HCT116 (cell line): Measurements from ENCODE around the gene MRPL39. TPM values are rescaled to one million over a fixed set of nuclear protein-coding genes. Genes with fewer than 3 reads are reported as not detected.

Source experiments
- ATAC-seq: fragments of 200-7000 bp; cut with Tn5 transposase; 2 replicates; pipeline ENCODE4 v1.9.1; 2020; ENCODE audit warnings: mild to moderate bottlenecking, moderate library complexity
- BruUV-seq: library from RNA; stranded (reverse); fragments of 400-500 nt; replicated peaks from 2 replicates; lab custom pipeline; 2021; lab: Mats Ljungman, UMichigan
- CTCF ChIA-PET: fragments of 300-600 bp; sonication (Branson Sonifier 250); formaldehyde crosslinking; loops from one replicate; lab custom pipeline; 2021; ENCODE audit warnings: antibody characterized with exemption; lab: Charles Lee
- POLR2A ChIA-PET: fragments of 300-600, 350-600 bp; sonication (Branson Sonifier 250); formaldehyde crosslinking; loops from one replicate; lab custom pipeline; 2021; ENCODE audit warnings: antibody characterized with exemption; lab: Charles Lee
- RAD21 ChIA-PET, 2 experiments: fragments of 300-600 bp; sonication (Branson Sonifier 250); formaldehyde crosslinking; loops; one replicate each; lab custom pipeline; 2023; ENCODE audit warnings: low total read pairs in 2 of 2; ENCODE audit not compliant: uncharacterized antibody in 2 of 2, unreplicated experiment in 2 of 2, low non-redundant PET in 1 of 2; lab: Charles Lee
- DNase-seq: peaks from one replicate; pipeline ENCODE4 v3.0.0-alpha.2; 2010; ENCODE audit warnings: low read depth, low spot score
- H2AFZ ChIP-seq: fragments of 200-600 bp; shearing (Covaris generic), sonication (generic); 2 replicates; pipeline ENCODE4 v1.6.1; 2017; ENCODE audit warnings: low read depth, mixed run types, mixed read lengths, antibody characterized with exemption, low read length; ENCODE audit not compliant: poor library complexity, severe bottlenecking
- H3K27ac ChIP-seq: 2 replicates; pipeline ENCODE4 v1.5.1; 2012; ENCODE audit warnings: low read depth, low read length
- H3K27me3 ChIP-seq: fragments of 200-600 bp; sonication (generic); 2 replicates; pipeline ENCODE4 v1.6.1; 2016; ENCODE audit warnings: mixed run types, low read length, mixed read lengths; ENCODE audit not compliant: insufficient read depth
- H3K36me3 ChIP-seq, 2 experiments: fragments of 200-500 bp in 1 of 2; fragments of 200-600 bp in 1 of 2; sonication (Bioruptor generic) in 1 of 2; sonication (generic) in 1 of 2; 2 replicates each; pipeline versions ENCODE4 v1.5.1 to v1.6.1; 2014 to 2016; ENCODE audit warnings: low read length in 2 of 2, inconsistent platforms in 1 of 2, mixed read lengths in 1 of 2, mixed run types in 1 of 2; ENCODE audit not compliant: insufficient read depth in 2 of 2, control insufficient read depth in 1 of 2
- H3K4me1 ChIP-seq, 2 experiments: fragments of 200-600 bp in 1 of 2; sonication (generic) in 1 of 2; 2 replicates each; pipeline versions ENCODE4 v1.5.1 to v1.6.1; 2012 to 2017; ENCODE audit warnings: low read length in 2 of 2, inconsistent platforms in 1 of 2, mild to moderate bottlenecking in 1 of 2, mixed read lengths in 1 of 2, mixed run types in 1 of 2, moderate library complexity in 1 of 2; ENCODE audit not compliant: insufficient read depth in 2 of 2, control insufficient read depth in 1 of 2
- H3K4me2 ChIP-seq: fragments of 200-600 bp; sonication (generic); 2 replicates; pipeline ENCODE4 v1.6.1; 2017; ENCODE audit warnings: mixed run types, low read length, mixed read lengths
- H3K4me3 ChIP-seq, 2 experiments: fragments of 200-600 bp in 1 of 2; sonication (generic) in 1 of 2; replicated peaks in 1 of 2; 2 replicates each; pipeline ENCODE4 v1.5.1; 2011 to 2016; ENCODE audit warnings: low read length in 2 of 2, control low read depth in 1 of 2, low read depth in 1 of 2, mild to moderate bottlenecking in 1 of 2, mixed read lengths in 1 of 2, mixed run types in 1 of 2
- H3K79me2 ChIP-seq: fragments of 200-600 bp; sonication (generic); 2 replicates; pipeline ENCODE4 v1.6.1; 2017; ENCODE audit warnings: mild to moderate bottlenecking, mixed run types, low read length, moderate library complexity, mixed read lengths; ENCODE audit not compliant: insufficient read depth
- H3K9ac ChIP-seq: fragments of 200-600 bp; sonication (generic); 2 replicates; pipeline ENCODE4 v1.6.1; 2016; ENCODE audit warnings: low read length, mixed read lengths
- H3K9me2 ChIP-seq: fragments of 200-600 bp; sonication (generic), shearing (Covaris generic); 2 replicates; pipeline ENCODE4 v1.6.1; 2017; ENCODE audit warnings: mixed run types, mild to moderate bottlenecking, moderate library complexity; ENCODE audit not compliant: insufficient read depth
- H3K9me3 ChIP-seq, 2 experiments: fragments of 200-500 bp in 1 of 2; fragments of 200-600 bp in 1 of 2; sonication (Bioruptor generic) in 1 of 2; sonication (generic) in 1 of 2; 2 replicates each; pipeline ENCODE4 v1.6.1; 2014 to 2017; ENCODE audit warnings: low read length in 2 of 2, mixed read lengths in 2 of 2, inconsistent platforms in 1 of 2, low read depth in 1 of 2, mild to moderate bottlenecking in 1 of 2, mixed run types in 1 of 2, moderate library complexity in 1 of 2; ENCODE audit not compliant: control insufficient read depth in 1 of 2, insufficient read depth in 1 of 2
- H4K20me1 ChIP-seq: fragments of 200-600 bp; sonication (generic), shearing (Covaris generic); 2 replicates; pipeline ENCODE4 v1.6.1; 2017; ENCODE audit warnings: mixed run types, mild to moderate bottlenecking, moderate library complexity; ENCODE audit not compliant: insufficient read depth
- EGR1 ChIP-seq: IDR thresholded peaks from 2 replicates; pipeline ENCODE4 v1.6.1; 2012; ENCODE audit warnings: low read depth
- FOSL1 ChIP-seq: IDR thresholded peaks from 2 replicates; pipeline ENCODE4 v1.6.1; 2012; ENCODE audit warnings: low read depth
- JUND ChIP-seq: IDR thresholded peaks from 2 replicates; pipeline ENCODE4 v1.6.1; 2012
- MAX ChIP-seq: IDR thresholded peaks from 2 replicates; pipeline ENCODE4 v1.6.1; 2012
- POLR2AphosphoS5 ChIP-seq: IDR thresholded peaks from 2 replicates; pipeline ENCODE4 v1.6.1; 2011; ENCODE audit warnings: mild to moderate bottlenecking, low read depth, low read length, moderate library complexity
- RAD21 ChIP-seq: IDR thresholded peaks from 2 replicates; pipeline ENCODE4 v1.6.1; 2012; ENCODE audit warnings: low read depth, mild to moderate bottlenecking
- SP1 ChIP-seq: IDR thresholded peaks from 2 replicates; pipeline ENCODE4 v1.6.1; 2012; ENCODE audit warnings: low read depth
- SRF ChIP-seq: IDR thresholded peaks from 2 replicates; pipeline ENCODE4 v1.6.1; 2012; ENCODE audit warnings: low read depth
- ZBTB33 ChIP-seq: IDR thresholded peaks from 2 replicates; pipeline ENCODE4 v1.6.1; 2011; ENCODE audit warnings: mild to moderate bottlenecking, low read length, moderate library complexity; ENCODE audit not compliant: insufficient replicate concordance; ENCODE audit errors: extremely low read depth
- intact Hi-C: fragments of 100-400 bp; cut with micrococcal nuclease; formaldehyde crosslinking; loops from 2 replicates; pipeline ENCODE4 v1.10.0; 2022
- total RNA-seq: library from RNA; stranded (reverse); gene quantifications from one replicate; pipeline ENCODE4 v1.2.1, GENCODE V29; 2021; ENCODE audit not compliant: unreplicated experiment

The MRPL39 gene
- total RNA-seq, 1 experiment from 2014 or later = 41.1 TPM

GRCh38 chr21:25579226-25580013 is 27.9 kb downstream of the MRPL39 start:
- Histone ChIP-seq H3K9ac (no peak overlapping the region), H3K9me2 (no peaks in the 10 kb centered on the region), H3K4me2 (no peak overlapping the region), H3K36me3 (no peaks in the 10 kb centered on the region; a peak in 1 of 4 replicates), H3K79me2 (no peaks in the 10 kb centered on the region), H4K20me1 (no peaks in the 10 kb centered on the region), H3K4me3 (no peak overlapping the region), H3K27ac (no peak overlapping the region), H2AFZ (no peak overlapping the region), H3K27me3 (no peaks in the 10 kb centered on the region), H3K4me1 (no peaks in the 10 kb centered on the region; a peak in 1 of 4 replicates), H3K9me3 (no peaks in the 10 kb centered on the region)
- TF ChIP-seq SRF = no peak
- no peak for TF ChIP-seq SP1
- TF ChIP-seq JUND = no peak
- ChIA-PET POLR2A (no interaction called here), CTCF (no interaction called here), RAD21 (no interaction called here)
- no peak for ATAC-seq
- no peak for DNase-seq
- BruUV-seq = no TSS peak
- intact Hi-C loops = no loop called here

- no peaks in the 10 kb centered on the region for H3K9me2 ChIP-seq
- TF ChIP-seq FOSL1 = no peak
- TF ChIP-seq EGR1 = no peak
- TF ChIP-seq POLR2AphosphoS5 = no peak
- TF ChIP-seq RAD21 = no peak
- TF ChIP-seq MAX = no peak
- TF ChIP-seq ZBTB33 = no peak
- TF ChIP-seq, all 23 proteins: peak for 0
- Histone ChIP-seq H3K4me1 (peaks cover 4 to 10% of the 10 kb centered on the region in 2 experiments; a peak in 3 of 4 replicates), H3K4me2 (no peak overlapping the region), H3K79me2 (no peaks in the 10 kb centered on the region), H3K9me3 (no peaks in the 10 kb centered on the region), H3K27ac (no peak overlapping the region), H3K9ac (no peak overlapping the region), H3K27me3 (no peaks in the 10 kb centered on the region), H3K36me3 (no peaks in the 10 kb centered on the region; a peak in 1 of 4 replicates), H4K20me1 (no peaks in the 10 kb centered on the region), H2AFZ (no peak overlapping the region), H3K4me3 (no peak overlapping the region)
- RAD21 ChIA-PET = no interaction called here
- no peak for DNase-seq
- BruUV-seq = no TSS peak
- POLR2A ChIA-PET = no interaction called here
- intact Hi-C loops = no loop called here
- CTCF ChIA-PET = no interaction called here
- no peak for ATAC-seq
Observed at GRCh38 chr21:25578056-25578961, 29.0 kb downstream of the MRPL39 start.
